Measurements from ENCODE around the gene KIAA1958. TPM values are rescaled to one million over a fixed set of nuclear protein-coding genes. Genes with fewer than 3 reads are reported as not detected.

The KIAA1958 gene
- total RNA-seq, 1 donor from 2014 or later = 5.8 TPM

GRCh38 chr9:112677040-112677439 lies 190.4 kb downstream of the KIAA1958 start:
- intact Hi-C loops (cut with DNase I) = no loop called here
- ATAC-seq = no peak
- no peak for DNase-seq (ENCODE audit: low spot score)

DNA sequence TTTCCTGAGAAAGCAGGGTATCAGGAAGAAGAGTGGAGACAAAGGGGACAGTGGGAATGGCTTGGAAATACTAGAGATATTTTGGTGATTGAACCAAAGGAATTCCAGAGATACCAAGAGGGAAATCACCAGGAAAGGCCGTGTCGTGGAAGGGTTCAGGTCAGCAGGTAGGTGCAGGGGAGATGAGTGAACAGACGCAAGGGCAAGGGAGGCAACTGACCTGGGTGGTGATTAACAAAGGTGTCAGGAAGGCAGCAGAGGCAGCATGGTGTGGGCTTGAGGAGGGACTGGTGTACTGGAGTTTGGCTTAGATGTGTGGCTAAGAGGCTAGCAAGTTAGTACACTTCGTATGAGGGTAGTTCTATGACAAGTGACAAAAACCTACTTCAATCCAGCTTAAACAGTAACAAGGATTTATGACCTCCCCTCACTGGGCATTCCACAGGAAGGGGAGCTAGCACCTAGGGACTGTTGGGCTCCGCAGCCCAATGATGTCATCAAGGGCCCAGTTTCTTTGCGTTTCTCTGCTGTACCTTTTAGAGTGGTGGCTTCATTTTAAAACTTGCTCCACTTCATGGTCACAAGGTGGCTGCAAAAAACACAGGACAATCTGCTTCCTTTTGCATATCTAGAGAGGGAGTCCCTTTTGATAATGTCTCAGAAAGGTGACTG lies 194.2 kb downstream of the KIAA1958 start:
- ATAC-seq (no peak), DNase-seq (ENCODE audit: low spot score) (no peak)
- intact Hi-C loops (cut with DNase I) = no loop called here

DNA sequence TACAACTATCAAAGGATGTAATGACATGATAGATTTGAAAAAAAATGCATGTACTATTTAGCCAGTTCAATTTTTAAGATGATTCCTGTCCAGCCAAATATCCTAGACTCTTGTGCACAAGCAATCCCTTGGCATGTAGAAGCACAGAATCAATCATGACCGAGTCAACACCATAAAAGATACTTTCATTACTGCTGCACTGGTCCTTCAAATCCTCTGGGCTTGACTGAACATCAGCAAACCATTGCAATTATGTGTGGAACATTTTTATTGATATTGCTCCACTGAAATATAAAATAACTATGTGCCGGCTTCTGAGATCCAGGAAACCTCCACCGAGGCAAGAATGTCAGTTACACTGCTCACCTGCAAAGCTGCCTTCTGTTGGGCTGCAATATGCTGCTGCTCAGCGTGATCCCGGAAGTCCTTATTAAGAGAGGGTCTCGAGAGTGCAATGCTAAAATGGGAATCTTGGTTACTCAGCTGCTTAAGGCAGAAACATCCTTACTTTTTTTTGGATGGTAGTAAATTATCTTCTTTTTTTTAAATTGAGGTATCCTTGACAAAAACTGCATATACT lies 202.6 kb downstream of the KIAA1958 start:
- no peak for ATAC-seq
- intact Hi-C loops (cut with DNase I) = no loop called here

DNA sequence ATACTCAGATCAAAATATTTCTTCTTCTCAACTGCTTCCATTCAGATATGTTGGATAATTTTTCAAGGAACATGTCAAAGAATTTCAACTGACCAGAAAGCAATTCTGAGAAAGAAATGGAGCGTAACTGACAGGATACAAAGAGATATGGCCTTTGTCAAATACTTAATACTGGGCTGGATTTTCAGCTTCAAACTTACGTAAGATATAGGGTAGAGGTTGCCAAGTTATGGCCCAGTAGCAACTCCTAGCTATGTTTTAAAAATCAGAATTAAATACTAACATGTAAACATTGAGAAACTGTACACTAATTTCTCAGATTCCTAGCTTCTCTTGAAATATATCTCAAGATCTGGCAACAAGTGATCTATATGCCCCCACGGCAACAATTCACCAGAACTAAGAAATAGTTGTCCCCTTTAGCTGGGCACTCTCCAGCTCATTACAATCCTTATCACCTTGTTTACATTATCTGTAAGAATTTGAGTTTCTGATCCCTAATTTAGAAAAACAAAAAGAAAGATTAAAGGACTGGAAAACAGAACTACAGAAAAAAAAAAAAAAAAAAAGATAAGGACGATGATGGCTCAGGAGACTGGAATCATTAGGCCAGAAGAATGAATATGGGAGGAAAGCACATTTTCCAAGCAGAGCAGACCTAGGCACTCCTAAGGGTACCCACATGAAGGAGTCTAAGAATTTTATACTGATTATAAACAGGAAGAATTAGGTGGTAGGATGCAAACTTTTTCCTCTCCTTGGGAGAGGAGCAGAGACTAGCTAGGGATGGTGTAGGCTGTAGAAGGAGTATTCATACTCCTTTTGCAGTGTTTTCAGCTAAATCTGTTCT lies 208.3 kb downstream of the KIAA1958 start:
- ATAC-seq = no peak
- intact Hi-C loops (cut with DNase I) = no loop called here

More for the DNA sequence above, 202.6 kb downstream of the KIAA1958 start:
- no peak for DNase-seq (ENCODE audit: low spot score)

GRCh38 chr9:112696461-112696860 lies 209.8 kb downstream of the KIAA1958 start:
- intact Hi-C loops (cut with DNase I) = no loop called here
- DNase-seq (ENCODE audit: low spot score) (no peak), ATAC-seq (no peak)

More for the DNA sequence above, 208.3 kb downstream of the KIAA1958 start:
- DNase-seq (ENCODE audit: low spot score) = no peak

- DNase-seq (ENCODE audit: low spot score) = no peak
- intact Hi-C loops (cut with DNase I) = no loop called here
- ATAC-seq = no peak
Observed at GRCh38 chr9:112699230-112699629, 212.6 kb downstream of the KIAA1958 start.

DNA sequence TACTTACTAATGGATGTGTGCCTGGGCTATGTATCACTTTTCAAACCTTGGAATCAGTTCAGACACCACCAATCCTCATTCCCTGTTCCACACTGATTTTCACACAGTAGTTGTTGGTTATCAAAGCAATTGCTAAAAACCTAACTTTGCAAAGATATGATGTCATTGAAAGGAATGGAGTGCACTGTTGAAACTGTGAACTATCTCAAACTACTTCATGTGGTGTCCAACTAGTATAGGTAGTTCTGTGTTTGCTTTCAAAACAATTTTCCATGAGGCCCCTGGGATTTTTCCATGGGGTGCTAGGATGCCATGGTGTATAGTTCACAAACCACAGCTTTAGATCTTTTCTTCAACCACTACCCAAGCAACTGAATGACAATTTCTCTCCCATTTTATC lies 213.5 kb downstream of the KIAA1958 start:
- DNase-seq (ENCODE audit: low spot score) = no peak
- intact Hi-C loops (cut with DNase I) = no loop called here
- no peak for ATAC-seq

GRCh38 chr9:112703304-112703703 lies 216.7 kb downstream of the KIAA1958 start:
- ATAC-seq (no peak), DNase-seq (ENCODE audit: low spot score) (no peak)
- intact Hi-C loops (cut with DNase I) = no loop called here

- DNase-seq (ENCODE audit: low spot score) (no peak), ATAC-seq (peak; percentile 74)
- intact Hi-C loops (cut with DNase I) = no loop called here
Observed at GRCh38 chr9:112705768-112706427, 219.3 kb downstream of the KIAA1958 start.

DNA sequence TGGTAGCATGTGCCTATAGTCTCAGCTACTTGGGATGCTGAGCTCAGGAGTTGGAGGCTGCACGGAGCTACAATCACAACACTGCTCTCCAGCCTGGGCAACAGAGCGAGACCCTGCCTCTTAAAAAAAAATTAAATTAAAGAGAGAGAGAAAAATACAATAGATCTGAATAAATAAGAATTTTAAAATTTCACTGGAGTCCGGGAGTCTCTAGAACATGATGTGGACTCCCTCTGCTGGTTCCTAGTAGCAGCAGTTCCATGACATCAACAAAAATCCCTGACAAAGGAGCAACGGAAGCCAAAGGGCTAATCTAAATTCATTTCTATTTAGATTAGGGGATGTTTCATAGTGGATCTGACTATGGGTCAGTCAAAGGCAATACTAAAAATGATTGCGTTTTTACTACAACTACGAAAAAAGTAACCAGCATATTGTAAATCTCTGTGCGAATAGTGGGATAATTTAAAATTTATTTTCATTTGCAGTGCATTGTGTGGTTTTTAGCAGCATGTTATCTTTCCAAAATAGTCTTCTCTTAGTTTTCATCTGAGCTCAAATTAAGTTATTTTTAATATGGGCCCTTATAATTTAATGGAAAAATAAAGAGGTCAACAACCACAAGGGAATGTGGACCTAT lies 224.5 kb downstream of the KIAA1958 start:
- no peak for ATAC-seq
- intact Hi-C loops (cut with DNase I) = no loop called here

GRCh38 chr9:112712678-112713077 lies 226.1 kb downstream of the KIAA1958 start:
- DNase-seq (ENCODE audit: low spot score) = no peak
- intact Hi-C loops (cut with DNase I) = no loop called here
- no peak for ATAC-seq

More for the DNA sequence above, 224.5 kb downstream of the KIAA1958 start:
- no peak for DNase-seq (ENCODE audit: low spot score)

DNA sequence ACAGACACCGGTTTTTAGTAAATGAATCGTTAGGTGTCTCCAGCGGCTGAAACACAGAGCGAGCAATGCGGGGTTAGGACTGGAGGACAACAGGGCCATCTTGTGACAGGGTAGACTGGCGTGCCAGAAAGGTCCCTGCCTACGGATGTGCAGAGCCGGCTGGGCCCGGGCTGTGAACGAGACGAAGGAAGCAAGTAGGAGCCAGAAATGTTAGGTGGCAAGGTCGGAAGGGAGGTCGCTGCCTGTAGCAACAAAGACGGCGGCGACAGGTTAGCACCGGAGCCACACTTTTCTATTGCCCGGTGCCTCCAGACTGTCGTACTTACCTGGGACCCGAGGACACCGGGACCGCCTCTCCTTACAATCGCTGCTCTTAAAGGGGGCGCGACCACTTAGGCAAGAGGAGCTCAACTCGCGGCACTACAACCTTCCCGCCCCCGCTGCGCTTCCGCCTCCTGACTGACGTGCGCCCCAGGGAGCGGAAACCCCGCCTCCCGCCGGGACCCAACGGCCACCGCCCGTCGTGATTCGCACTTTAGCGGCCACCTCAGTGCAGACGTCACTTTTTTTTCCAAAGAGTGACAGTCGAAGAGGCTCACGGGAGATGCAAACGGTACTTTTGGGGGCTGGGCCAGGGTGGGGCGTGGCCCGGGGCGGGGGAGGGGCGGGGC lies 231.2 kb downstream of the KIAA1958 start, which contains the start of gene INIP:
INIP (minus strand) TSS at position 457 of the 671 bp plus-strand sequence. CDS start 1,632 bp downstream, outside the sequence.
- ATAC-seq (peak; percentile 98), DNase-seq (ENCODE audit: low spot score) (peak; percentile 96)
- intact Hi-C loops (cut with DNase I) = no loop called here

Other genes with a start within 250 kb of the KIAA1958 start
- 61.7 TPM for gene PTBP3, start 153.2 kb upstream of the KIAA1958 start, total RNA-seq
- 32.1 TPM for gene HSDL2, start 106.7 kb upstream of the KIAA1958 start, total RNA-seq
- gene INIP, start 231.3 kb downstream of the KIAA1958 start, total RNA-seq = 23.5 TPM

Measured in sciatic nerve (tissue), 2 donors.